Measurements from ENCODE around the gene CDK5. TPM values are rescaled to one million over a fixed set of nuclear protein-coding genes. Genes with fewer than 3 reads are reported as not detected.
A peak's percentile ranks its signal among the peaks of the same experiment; 100 is the strongest.

The CDK5 gene
- total RNA-seq, 1 donor = 3.7 TPM

GRCh38 chr7:151080522-151081169 is 22.9 kb upstream of the CDK5 start, which contains the start of gene FASTK:
TSS of gene FASTK (minus strand) at chr7:151080809. CDS start at chr7:151080766, 43 bp downstream.
- peaks cover 6% of the 10 kb centered on the region for H3K27me3 ChIP-seq (ENCODE audit: insufficient read depth, low read length)
- peaks cover 53% of the 10 kb centered on the region for H3K4me1 ChIP-seq (ENCODE audit: insufficient read depth, low read length)
- peak within 1 kb of the TSS; percentile 83 for H3K4me3 ChIP-seq (ENCODE audit: low read length)
- no peaks in the 10 kb centered on the region for H3K9me3 ChIP-seq (ENCODE audit: low read depth, low read length)

GRCh38 chr7:151080067-151080521 is 22.4 kb upstream of the CDK5 start:
- Histone ChIP-seq H3K9me3 (ENCODE audit: low read depth, low read length) (no peaks in the 10 kb centered on the region), H3K4me3 (ENCODE audit: low read length) (peak overlapping the region; percentile 83), H3K27me3 (ENCODE audit: insufficient read depth, low read length) (peaks cover under 1% of the 10 kb centered on the region), H3K4me1 (ENCODE audit: insufficient read depth, low read length) (peaks cover 48% of the 10 kb centered on the region)

- peaks cover 48% of the 10 kb centered on the region for H3K4me1 ChIP-seq (ENCODE audit: insufficient read depth, low read length)
- H3K4me3 ChIP-seq (ENCODE audit: low read length) = no peak overlapping the region
Observed at GRCh38 chr7:151079199-151079910, 21.7 kb upstream of the CDK5 start.

GRCh38 chr7:151078233-151079040 is 20.7 kb upstream of the CDK5 start:
- H3K9me3 ChIP-seq (ENCODE audit: low read depth, low read length) = no peaks in the 10 kb centered on the region
- peaks cover 41% of the 10 kb centered on the region for H3K4me1 ChIP-seq (ENCODE audit: insufficient read depth, low read length)
- no peak overlapping the region for H3K4me3 ChIP-seq (ENCODE audit: low read length)
- no peaks in the 10 kb centered on the region for H3K27me3 ChIP-seq (ENCODE audit: insufficient read depth, low read length)

More at GRCh38 chr7:151079199-151079910, 21.7 kb upstream of the CDK5 start:
- Histone ChIP-seq H3K9me3 (ENCODE audit: low read depth, low read length) (no peaks in the 10 kb centered on the region), H3K27me3 (ENCODE audit: insufficient read depth, low read length) (no peaks in the 10 kb centered on the region)

- Histone ChIP-seq H3K27me3 (ENCODE audit: insufficient read depth, low read length) (no peaks in the 10 kb centered on the region), H3K9me3 (ENCODE audit: low read depth, low read length) (no peaks in the 10 kb centered on the region), H3K4me3 (ENCODE audit: low read length) (no peak overlapping the region), H3K4me1 (ENCODE audit: insufficient read depth, low read length) (peaks cover 39% of the 10 kb centered on the region)
Observed at GRCh38 chr7:151077705-151078232, 20.1 kb upstream of the CDK5 start.

- no peaks in the 10 kb centered on the region for H3K9me3 ChIP-seq (ENCODE audit: low read depth, low read length)
- peaks cover 33% of the 10 kb centered on the region for H3K4me1 ChIP-seq (ENCODE audit: insufficient read depth, low read length)
- H3K27me3 ChIP-seq (ENCODE audit: insufficient read depth, low read length) = no peaks in the 10 kb centered on the region
- H3K4me3 ChIP-seq (ENCODE audit: low read length) = no peak overlapping the region
Observed at GRCh38 chr7:151076863-151077704, 19.4 kb upstream of the CDK5 start.

GRCh38 chr7:151075978-151076426 is 18.3 kb upstream of the CDK5 start:
- no peaks in the 10 kb centered on the region for H3K9me3 ChIP-seq (ENCODE audit: low read depth, low read length)
- H3K4me1 ChIP-seq (ENCODE audit: insufficient read depth, low read length) = peaks cover 22% of the 10 kb centered on the region
- H3K27me3 ChIP-seq (ENCODE audit: insufficient read depth, low read length) = no peaks in the 10 kb centered on the region
- H3K4me3 ChIP-seq (ENCODE audit: low read length) = no peak overlapping the region

GRCh38 chr7:151075662-151075971 is 17.9 kb upstream of the CDK5 start:
- Histone ChIP-seq H3K27me3 (ENCODE audit: insufficient read depth, low read length) (no peaks in the 10 kb centered on the region), H3K4me3 (ENCODE audit: low read length) (no peak overlapping the region), H3K4me1 (ENCODE audit: insufficient read depth, low read length) (peaks cover 18% of the 10 kb centered on the region), H3K9me3 (ENCODE audit: low read depth, low read length) (no peaks in the 10 kb centered on the region)

GRCh38 chr7:151074817-151075661 is 17.3 kb upstream of the CDK5 start:
- H3K4me1 ChIP-seq (ENCODE audit: insufficient read depth, low read length) = peaks cover 17% of the 10 kb centered on the region
- H3K27me3 ChIP-seq (ENCODE audit: insufficient read depth, low read length) = no peaks in the 10 kb centered on the region
- no peaks in the 10 kb centered on the region for H3K9me3 ChIP-seq (ENCODE audit: low read depth, low read length)
- no peak overlapping the region for H3K4me3 ChIP-seq (ENCODE audit: low read length)

- Histone ChIP-seq H3K4me3 (ENCODE audit: low read length) (no peak overlapping the region), H3K27me3 (ENCODE audit: insufficient read depth, low read length) (no peaks in the 10 kb centered on the region), H3K4me1 (ENCODE audit: insufficient read depth, low read length) (peaks cover 6% of the 10 kb centered on the region), H3K9me3 (ENCODE audit: low read depth, low read length) (no peaks in the 10 kb centered on the region)
Observed at GRCh38 chr7:151073990-151074389, 16.3 kb upstream of the CDK5 start.

- Histone ChIP-seq H3K9me3 (ENCODE audit: low read depth, low read length) (no peaks in the 10 kb centered on the region), H3K4me1 (ENCODE audit: insufficient read depth, low read length) (no peaks in the 10 kb centered on the region), H3K4me3 (ENCODE audit: low read length) (no peak overlapping the region), H3K27me3 (ENCODE audit: insufficient read depth, low read length) (no peaks in the 10 kb centered on the region)
Observed at GRCh38 chr7:151071032-151071866, 13.6 kb upstream of the CDK5 start.

- Histone ChIP-seq H3K9me3 (ENCODE audit: low read depth, low read length) (no peaks in the 10 kb centered on the region), H3K4me1 (ENCODE audit: insufficient read depth, low read length) (no peaks in the 10 kb centered on the region), H3K27me3 (ENCODE audit: insufficient read depth, low read length) (no peaks in the 10 kb centered on the region), H3K4me3 (ENCODE audit: low read length) (no peak overlapping the region)
Observed at GRCh38 chr7:151070574-151070960, 12.9 kb upstream of the CDK5 start.
